Activated T-helper 17 cell treated with anti-CD3 and anti-CD28 coated beads, Interleukin-2, amount 50 U/mL, for 72 hours (primary cell): Measurements from ENCODE around the gene NR4A3. TPM values are rescaled to one million over a fixed set of nuclear protein-coding genes. Genes with fewer than 3 reads are reported as not detected.

ENCODE experiments used
- ATAC-seq: fragments of 150-1000 bp; cut with Tn5 transposase; replicated peaks from 2 replicates; pipeline ENCODE4 v1.10.0; 2021; ENCODE audit warnings: mild to moderate bottlenecking, moderate library complexity
- H3K27ac Mint-ChIP-seq: one replicate; pipeline ENCODE4 v1.8.0; 2022; ENCODE audit warnings: mixed read lengths
- H3K27me3 Mint-ChIP-seq: one replicate; pipeline ENCODE4 v1.8.0; 2022; ENCODE audit warnings: mixed read lengths
- H3K36me3 Mint-ChIP-seq: one replicate; pipeline ENCODE4 v1.8.0; 2022; ENCODE audit warnings: low read depth, mild to moderate bottlenecking, mixed read lengths
- H3K4me1 Mint-ChIP-seq: one replicate; pipeline ENCODE4 v1.8.0; 2022; ENCODE audit warnings: mixed read lengths
- H3K4me3 Mint-ChIP-seq: one replicate; pipeline ENCODE4 v1.8.0; 2022; ENCODE audit warnings: mild to moderate bottlenecking, mixed read lengths
- H3K9me3 Mint-ChIP-seq: one replicate; pipeline ENCODE4 v1.8.0; 2022; ENCODE audit warnings: mixed read lengths
- total RNA-seq, 2 donors: library from RNA; stranded (reverse); gene quantifications; one replicate each; pipeline ENCODE4 v1.2.3, GENCODE V29; 2022

Gene NR4A3
- total RNA-seq, 2 donors from 2014 or later = 4.8 to 42.0 TPM

DNA sequence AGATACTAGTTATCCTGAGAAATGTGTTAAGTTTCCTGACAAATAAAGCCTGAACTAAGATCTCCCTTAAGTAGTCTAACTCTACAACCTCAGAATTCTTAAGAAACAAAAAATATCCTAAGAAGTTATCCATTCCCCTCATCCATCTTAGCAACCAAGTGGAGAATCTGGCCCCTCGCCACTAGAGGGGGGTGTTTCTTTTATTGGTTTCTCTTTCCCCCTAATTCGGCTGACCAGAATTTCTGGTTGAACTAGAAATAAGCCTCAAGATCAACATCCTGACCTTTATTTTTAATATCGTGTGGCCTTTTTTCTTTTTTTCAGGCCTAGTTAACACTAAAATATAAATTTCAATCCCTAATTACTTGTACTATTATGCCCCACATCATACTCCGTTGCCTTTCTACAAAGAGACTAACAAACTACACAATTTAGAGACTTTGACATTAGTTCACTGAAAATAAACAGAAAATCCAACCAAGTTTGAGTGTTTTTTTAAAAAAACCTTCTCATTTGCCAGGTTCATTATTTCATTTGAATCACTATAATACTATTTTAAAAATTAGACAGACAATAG is 14.3 kb upstream of the NR4A3 start:
- peaks cover 9% of the 10 kb centered on the region for H3K4me1 Mint-ChIP-seq
- no peak for ATAC-seq

DNA sequence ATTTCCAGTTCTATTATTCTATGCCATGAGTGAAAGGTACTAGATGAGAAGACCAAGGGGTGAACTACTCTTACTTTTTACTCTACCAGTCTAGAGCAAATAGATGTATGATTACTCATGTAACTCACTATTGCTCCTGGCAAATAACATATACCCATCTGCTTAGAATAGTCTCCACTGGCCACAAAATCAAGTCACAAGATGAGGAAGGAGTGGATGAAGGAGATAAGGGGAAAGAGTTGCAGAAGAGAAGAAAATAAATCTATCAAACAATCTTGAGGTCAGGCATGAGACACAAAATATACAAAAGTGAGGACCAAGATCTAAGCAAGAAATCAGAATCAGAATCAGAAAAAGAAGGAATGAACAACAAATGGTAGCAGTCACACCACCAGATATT is 13.7 kb upstream of the NR4A3 start:
- H3K27ac Mint-ChIP-seq = no peak overlapping the region
- ATAC-seq = no peak
- no peaks in the 10 kb centered on the region for H3K27me3 Mint-ChIP-seq
- H3K36me3 Mint-ChIP-seq = no peaks in the 10 kb centered on the region
- no peaks in the 10 kb centered on the region for H3K9me3 Mint-ChIP-seq
- H3K4me1 Mint-ChIP-seq = peaks cover 9% of the 10 kb centered on the region
- no peak overlapping the region for H3K4me3 Mint-ChIP-seq

More for the DNA sequence above, 14.3 kb upstream of the NR4A3 start:
- no peak overlapping the region for H3K4me3 Mint-ChIP-seq
- H3K9me3 Mint-ChIP-seq = no peaks in the 10 kb centered on the region
- peak overlapping the region; percentile 20 for H3K27ac Mint-ChIP-seq
- H3K27me3 Mint-ChIP-seq = no peaks in the 10 kb centered on the region
- no peaks in the 10 kb centered on the region for H3K36me3 Mint-ChIP-seq

DNA sequence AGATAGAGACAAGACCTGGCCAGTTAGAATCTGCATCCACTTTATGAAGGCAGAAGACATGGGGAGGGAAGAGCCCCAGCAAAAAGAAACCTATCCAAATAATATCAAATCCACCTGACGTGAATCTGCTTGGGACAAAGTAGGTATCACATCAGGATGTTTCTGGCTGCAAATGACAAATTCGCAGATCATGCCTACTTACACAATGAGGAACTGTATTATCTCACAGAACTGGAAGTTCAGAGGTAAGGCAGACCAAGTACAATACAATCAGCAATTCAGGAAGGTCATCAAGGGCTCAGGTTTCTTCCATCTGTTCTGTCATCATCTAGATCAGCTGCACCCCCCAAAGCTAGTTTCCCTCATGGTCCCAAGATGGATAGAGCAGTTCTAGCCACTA is 13.2 kb upstream of the NR4A3 start:
- H3K9me3 Mint-ChIP-seq = no peaks in the 10 kb centered on the region
- H3K27ac Mint-ChIP-seq = no peak overlapping the region
- H3K4me1 Mint-ChIP-seq = peaks cover 9% of the 10 kb centered on the region
- H3K4me3 Mint-ChIP-seq = no peak overlapping the region
- peaks cover 2% of the 10 kb centered on the region for H3K27me3 Mint-ChIP-seq
- H3K36me3 Mint-ChIP-seq = no peaks in the 10 kb centered on the region
- ATAC-seq = no peak

DNA sequence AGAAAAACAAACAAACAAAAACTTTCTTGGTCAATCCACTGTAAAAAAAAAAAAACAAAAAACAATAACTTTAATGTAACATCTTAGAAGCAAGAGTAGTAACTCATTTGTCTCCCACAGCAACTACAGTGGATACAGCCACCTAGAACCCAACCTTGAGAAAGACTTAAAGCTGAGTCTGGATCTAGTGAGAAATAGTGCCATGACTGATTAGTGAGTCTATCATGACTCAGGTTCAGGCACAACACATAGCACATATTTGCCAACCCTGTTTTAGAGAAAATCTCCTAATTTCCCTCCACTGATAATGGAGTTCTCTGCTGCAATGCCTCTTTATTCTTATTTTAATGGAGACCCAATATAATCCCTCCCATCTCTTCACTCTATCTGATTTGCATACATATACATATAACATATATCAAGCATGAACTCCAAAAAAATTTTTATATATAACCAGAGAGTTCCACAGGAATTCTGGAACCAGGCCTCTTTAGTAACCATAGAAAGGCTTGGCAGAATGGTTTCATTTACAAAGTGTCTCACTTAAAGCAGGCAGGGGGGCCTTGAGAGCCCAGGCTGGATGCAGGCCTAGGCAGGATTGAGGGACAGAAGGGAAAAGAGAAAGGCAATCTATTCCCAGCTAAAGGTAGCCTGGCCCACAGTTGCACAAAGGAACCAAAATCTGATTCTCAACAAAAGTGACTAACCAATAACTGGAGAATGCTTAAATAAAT is 11.9 kb upstream of the NR4A3 start:
- Mint-ChIP-seq H3K4me1 (peaks cover 9% of the 10 kb centered on the region), H3K9me3 (no peaks in the 10 kb centered on the region), H3K27me3 (peaks cover 4% of the 10 kb centered on the region), H3K4me3 (no peak overlapping the region), H3K27ac (peak overlapping the region; percentile 45), H3K36me3 (no peaks in the 10 kb centered on the region)
- ATAC-seq = peak; percentile 65

DNA sequence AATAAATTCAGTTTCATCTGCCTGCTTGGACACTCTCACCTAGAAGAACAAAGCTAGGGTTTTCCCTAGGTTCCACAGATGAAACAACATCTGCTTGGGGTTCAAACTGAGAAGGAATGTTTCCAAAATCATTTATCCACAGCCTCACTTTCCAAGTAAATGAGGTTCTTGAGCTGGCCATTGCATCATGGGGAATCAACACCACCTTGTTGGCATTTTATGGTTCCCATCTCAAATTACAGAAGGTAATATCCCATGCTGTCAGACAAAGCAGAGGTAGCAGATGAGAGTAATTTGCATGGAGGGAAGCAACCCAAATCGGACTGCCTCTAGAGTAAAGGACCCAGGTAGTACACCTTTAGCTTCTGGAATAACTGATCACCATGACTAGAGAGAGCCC is 10.5 kb upstream of the NR4A3 start:
- no peaks in the 10 kb centered on the region for H3K36me3 Mint-ChIP-seq
- H3K27me3 Mint-ChIP-seq = peaks cover 4% of the 10 kb centered on the region
- peak overlapping the region; percentile 24 for H3K4me3 Mint-ChIP-seq
- peak overlapping the region; percentile 60 for H3K27ac Mint-ChIP-seq
- no peaks in the 10 kb centered on the region for H3K9me3 Mint-ChIP-seq
- H3K4me1 Mint-ChIP-seq = peaks cover 9% of the 10 kb centered on the region
- ATAC-seq = peak; percentile 15

DNA sequence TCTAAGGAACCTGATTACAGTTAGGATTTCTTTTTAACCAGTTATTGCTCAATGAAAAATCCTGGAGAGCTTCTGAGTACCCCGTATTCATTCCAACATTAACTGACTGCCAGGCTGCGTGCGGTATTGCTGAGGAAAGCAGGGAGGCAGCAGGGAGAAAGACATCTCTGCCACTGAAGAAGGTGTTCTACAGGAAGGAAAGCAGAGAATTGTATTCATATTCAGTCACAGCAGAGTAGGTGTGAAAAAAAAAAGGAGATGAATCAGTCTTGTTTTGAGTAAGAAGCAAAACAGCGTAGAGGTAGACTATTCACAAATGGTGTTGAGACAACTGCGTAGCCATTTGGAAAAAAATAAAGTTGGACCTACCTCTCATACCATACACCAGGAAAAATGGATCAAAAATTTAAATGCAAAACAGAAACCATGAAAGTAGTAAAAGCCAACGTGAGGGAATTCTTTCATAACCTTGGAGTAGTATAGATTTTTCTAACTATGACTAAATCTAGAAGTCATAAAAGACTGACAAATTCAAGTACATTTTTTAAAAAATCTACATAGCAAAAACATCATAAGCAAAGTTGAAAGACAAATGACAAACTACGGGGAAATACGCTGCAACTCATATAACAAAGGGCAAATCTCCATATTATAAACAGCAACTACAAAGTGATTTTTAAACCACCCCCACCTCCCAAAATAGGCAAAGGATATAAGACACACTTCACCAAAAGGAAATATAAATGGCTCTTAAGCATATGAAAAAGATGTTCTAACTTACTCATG is 9.9 kb upstream of the NR4A3 start:
- H3K27ac Mint-ChIP-seq = peak overlapping the region; percentile 60

DNA sequence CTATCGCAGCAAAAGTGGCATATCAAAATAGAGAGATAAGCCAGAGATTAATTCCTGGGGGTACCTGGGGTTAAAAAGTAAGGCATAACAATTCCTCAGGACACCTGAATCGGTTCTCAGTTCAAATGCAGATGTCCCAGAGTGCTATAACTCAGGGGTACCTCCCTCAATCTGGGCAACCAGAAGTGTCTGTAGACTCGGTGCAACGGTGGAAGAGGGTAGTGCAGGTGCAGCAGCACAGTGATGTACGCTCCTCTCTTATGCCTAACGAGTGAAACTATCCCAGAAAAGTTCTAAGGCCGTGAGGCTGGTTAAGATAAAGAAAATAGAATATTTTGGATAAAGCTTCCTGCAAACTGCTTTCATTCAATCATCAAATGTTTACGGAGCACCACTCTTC is 7.9 kb upstream of the NR4A3 start:
- Mint-ChIP-seq H3K4me3 (no peak overlapping the region), H3K4me1 (peaks cover 11% of the 10 kb centered on the region), H3K27ac (no peak overlapping the region), H3K36me3 (no peaks in the 10 kb centered on the region), H3K9me3 (no peaks in the 10 kb centered on the region), H3K27me3 (peaks cover 4% of the 10 kb centered on the region)
- ATAC-seq = no peak

More for the DNA sequence above, 9.9 kb upstream of the NR4A3 start:
- Mint-ChIP-seq H3K36me3 (no peaks in the 10 kb centered on the region), H3K9me3 (no peaks in the 10 kb centered on the region), H3K4me3 (peak overlapping the region; percentile 24), H3K27me3 (peaks cover 4% of the 10 kb centered on the region), H3K4me1 (peaks cover 9% of the 10 kb centered on the region)
- peak; percentile 81 for ATAC-seq

DNA sequence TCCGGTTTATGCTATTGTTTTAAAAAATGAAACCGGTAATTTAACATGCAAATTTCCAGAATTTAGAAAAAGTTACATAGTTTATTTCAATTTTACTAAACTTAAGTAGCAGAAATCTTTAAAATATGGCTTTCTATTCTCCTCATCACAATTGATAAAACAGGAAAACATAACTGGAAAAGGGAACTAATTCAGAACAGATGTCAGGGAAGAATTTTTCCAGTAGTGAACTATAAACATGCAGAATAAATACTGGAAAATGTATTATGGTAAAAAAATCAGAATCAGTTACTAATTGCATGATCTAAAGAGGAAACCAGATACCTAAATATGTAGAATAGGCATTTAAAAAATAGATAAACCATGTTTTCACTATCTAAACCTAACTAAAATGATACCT is 7.3 kb upstream of the NR4A3 start:
- H3K4me3 Mint-ChIP-seq = no peak overlapping the region
- H3K27ac Mint-ChIP-seq = no peak overlapping the region
- H3K4me1 Mint-ChIP-seq = peaks cover 12% of the 10 kb centered on the region
- no peak for ATAC-seq
- no peaks in the 10 kb centered on the region for H3K36me3 Mint-ChIP-seq
- H3K9me3 Mint-ChIP-seq = no peaks in the 10 kb centered on the region
- peaks cover 4% of the 10 kb centered on the region for H3K27me3 Mint-ChIP-seq

DNA sequence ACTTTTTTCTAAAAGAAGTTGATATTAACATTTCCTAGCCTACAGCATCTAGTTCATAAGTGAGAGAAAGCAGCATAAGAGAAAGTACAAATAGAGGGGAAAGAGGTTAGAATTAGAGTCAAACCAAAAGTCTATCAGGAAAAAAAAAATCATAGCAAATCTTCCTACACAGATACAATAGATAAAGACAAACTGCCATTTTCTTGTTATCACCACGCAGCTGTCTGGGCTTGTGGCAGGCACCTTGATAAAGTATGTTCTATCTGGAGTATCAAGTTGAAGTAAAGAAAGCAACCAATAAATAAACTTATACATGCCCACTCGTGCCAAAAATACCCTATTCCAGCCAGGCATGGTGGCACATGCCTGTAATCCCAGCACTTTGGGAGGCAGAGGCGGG is 5.3 kb upstream of the NR4A3 start:
- Mint-ChIP-seq H3K27me3 (peaks cover 4% of the 10 kb centered on the region), H3K36me3 (peaks cover 6% of the 10 kb centered on the region), H3K4me1 (peaks cover 15% of the 10 kb centered on the region), H3K9me3 (no peaks in the 10 kb centered on the region), H3K4me3 (peak overlapping the region; percentile 14), H3K27ac (no peak overlapping the region)
- ATAC-seq = no peak

DNA sequence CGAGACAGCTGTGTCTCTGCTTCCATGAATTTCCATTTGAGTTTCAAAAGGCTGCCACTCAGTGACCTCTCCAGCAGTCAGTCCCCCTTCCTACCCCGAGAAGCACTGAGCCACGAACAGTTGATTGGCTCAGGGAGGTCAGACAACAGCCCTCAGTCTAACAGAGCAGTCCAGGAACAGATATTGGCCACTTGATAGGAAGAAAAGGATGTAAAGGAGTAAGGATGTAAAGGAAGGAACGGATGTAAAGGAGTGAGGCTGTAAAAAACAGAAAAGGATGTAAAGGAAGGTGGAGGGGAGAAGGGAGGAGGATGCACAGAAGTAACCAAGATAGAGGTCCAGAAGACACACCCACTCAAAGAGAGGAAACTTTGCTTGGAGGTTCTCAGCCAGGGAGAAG is 3.2 kb upstream of the NR4A3 start:
- peaks cover 26% of the 10 kb centered on the region for H3K36me3 Mint-ChIP-seq

DNA sequence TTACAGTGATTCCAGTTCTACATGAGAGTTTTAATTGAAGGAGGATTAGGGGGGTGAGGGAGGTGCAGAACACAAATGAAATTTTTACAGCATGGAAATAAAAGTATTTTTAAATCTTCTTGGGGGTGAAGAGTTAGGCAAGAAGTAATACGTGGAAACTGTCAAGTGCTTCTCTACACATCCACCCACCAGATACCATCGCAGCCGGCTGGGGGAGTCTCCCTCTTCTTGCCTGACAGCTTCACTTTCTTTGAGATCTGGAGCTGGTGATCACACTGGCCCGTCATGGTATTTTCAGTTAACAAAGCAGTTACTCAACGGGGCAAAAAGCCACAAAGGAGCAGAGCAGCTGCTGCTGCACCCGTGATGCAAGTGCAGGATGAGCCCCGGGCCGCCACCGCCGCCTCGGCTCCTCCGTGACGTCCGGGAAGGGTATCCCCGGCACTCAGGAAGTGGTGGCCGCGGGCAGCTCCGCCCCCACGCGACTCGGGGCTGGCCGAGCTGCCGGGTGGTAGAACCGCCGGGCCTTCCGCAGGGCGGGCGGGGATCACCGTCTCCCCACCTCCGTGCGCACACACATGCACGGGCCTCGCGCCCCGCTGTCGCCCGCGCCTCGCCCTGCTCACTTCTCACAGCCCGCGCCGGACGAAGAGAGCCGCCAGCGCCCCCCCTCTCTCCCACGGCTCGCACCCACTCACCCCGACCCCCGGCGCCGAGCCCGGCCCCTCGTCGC is 2.4 kb upstream of the NR4A3 start:
- Mint-ChIP-seq H3K9me3 (no peaks in the 10 kb centered on the region), H3K27me3 (no peaks in the 10 kb centered on the region), H3K4me3 (peak overlapping the region; percentile 99), H3K4me1 (peaks cover 10% of the 10 kb centered on the region), H3K36me3 (peaks cover 34% of the 10 kb centered on the region), H3K27ac (peak overlapping the region; percentile 86)
- peak; percentile 70 for ATAC-seq

More for the DNA sequence above, 3.2 kb upstream of the NR4A3 start:
- Mint-ChIP-seq H3K4me1 (peaks cover 10% of the 10 kb centered on the region), H3K9me3 (no peaks in the 10 kb centered on the region), H3K4me3 (peak overlapping the region; percentile 99), H3K27me3 (peaks cover 1% of the 10 kb centered on the region), H3K27ac (peak overlapping the region; percentile 86)
- ATAC-seq = no peak

DNA sequence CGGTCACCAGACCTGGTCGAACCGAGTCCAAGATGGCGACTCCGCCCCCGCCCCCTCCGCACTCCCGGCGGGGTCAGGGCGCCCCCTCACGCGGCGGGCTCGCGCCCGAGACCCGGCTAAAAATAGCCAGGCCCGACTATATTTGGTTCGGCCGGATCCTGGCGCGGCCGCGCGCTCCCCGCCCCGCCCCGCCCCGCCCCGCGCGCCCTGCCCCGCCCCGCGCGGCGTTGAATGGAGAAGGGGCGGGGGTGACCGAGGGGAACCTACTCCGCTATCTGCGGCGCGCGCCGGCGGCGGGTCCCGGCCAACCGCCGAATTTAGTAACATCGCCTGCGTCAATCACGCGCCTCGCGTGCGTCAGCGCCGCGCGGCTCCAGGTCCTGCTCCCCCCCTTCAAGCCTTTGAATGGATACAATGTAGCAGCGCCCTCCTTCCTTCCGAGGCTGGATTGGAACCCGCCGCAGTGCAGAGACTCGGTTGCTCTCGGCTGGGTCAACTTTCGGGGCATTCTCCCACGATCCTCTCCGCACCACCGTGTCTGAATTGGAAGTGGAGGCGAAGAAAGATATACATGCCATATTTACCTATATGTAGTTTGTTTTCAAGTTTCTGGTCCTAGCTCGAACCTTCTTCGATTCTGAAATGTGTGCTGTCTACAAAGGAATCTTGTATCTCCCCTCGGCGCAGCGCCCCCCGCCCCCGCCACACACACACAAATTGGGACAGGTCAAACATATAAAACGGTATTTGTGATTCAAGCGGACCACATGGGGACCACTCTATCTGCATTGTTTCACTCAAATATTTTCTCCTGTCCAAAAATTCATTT is 1.6 kb upstream of the NR4A3 start:
- Mint-ChIP-seq H3K27ac (peak overlapping the region; percentile 88), H3K27me3 (no peaks in the 10 kb centered on the region), H3K36me3 (peaks cover 42% of the 10 kb centered on the region), H3K4me1 (peaks cover 10% of the 10 kb centered on the region), H3K4me3 (peak overlapping the region; percentile 99), H3K9me3 (no peaks in the 10 kb centered on the region)
- ATAC-seq = peak; percentile 55

DNA sequence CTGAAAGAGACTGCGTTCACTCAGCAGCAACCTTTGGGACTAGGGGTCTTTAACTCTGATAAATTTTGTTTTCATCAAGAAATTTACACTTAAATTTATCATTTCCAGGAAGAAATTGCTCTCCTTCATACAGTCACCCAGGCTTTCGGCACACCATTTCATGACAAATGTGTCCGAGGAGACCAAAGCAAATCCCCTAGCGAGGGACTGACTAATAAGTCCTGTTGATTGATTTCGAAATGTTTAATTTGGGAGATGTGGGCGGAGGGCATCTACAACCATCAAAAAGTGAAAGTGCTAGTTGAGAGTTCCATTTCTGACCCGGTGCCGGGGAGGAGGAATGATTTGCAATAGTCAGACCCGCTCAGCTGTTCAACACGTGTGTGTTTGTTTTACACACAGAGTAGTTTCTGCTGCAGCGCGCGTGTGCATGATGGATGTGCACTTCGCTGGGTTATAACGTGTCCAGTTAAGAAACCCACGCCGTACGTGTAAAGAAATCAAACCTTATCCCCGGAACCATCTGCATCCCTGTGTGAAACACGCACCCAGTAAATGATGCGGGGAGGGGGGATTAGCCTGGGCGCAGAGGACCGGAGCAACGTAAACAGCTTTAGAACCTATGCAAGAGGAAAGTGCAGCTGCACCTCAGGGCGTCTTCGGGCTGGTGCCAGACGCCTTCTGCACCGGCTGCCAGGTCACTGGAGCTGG is 845 bp upstream of the NR4A3 start:
- Mint-ChIP-seq H3K27ac (peak overlapping the region; percentile 88), H3K27me3 (no peaks in the 10 kb centered on the region), H3K4me1 (peaks cover 10% of the 10 kb centered on the region), H3K9me3 (no peaks in the 10 kb centered on the region), H3K4me3 (peak overlapping the region; percentile 99), H3K36me3 (peaks cover 50% of the 10 kb centered on the region)
- peak; percentile 16 for ATAC-seq
